HL-60 (cell line): ENCODE results near the gene GNGT2.

Experiments used
- DNase-seq, 2 experiments: peaks; one replicate each; pipeline ENCODE4 v3.0.0-alpha.2; 2010 to 2020; ENCODE audit warnings: low read depth in 1 of 2, low spot score in 1 of 2
- H3K27ac ChIP-seq: fragments of 250-450 bp; sonication (Bioruptor Pico); replicated peaks from 2 replicates; pipeline ENCODE4 v1.5.1; 2020; ENCODE audit warnings: mild to moderate bottlenecking, moderate library complexity
- H3K27me3 ChIP-seq: fragments of 250-450 bp; sonication (Bioruptor Pico); 2 replicates; pipeline ENCODE4 v1.5.1; 2021; ENCODE audit warnings: mild to moderate bottlenecking, moderate library complexity; ENCODE audit not compliant: insufficient read depth, poor library complexity, severe bottlenecking
- H3K4me3 ChIP-seq: replicated peaks from 2 replicates; pipeline ENCODE4 v1.5.1; 2011; ENCODE audit warnings: mild to moderate bottlenecking, control low read depth, low read length; ENCODE audit not compliant: insufficient read depth
- GABPA ChIP-seq: IDR thresholded peaks from 2 replicates; pipeline ENCODE4 v1.6.1; 2012; ENCODE audit warnings: low read depth
- POLR2AphosphoS5 ChIP-seq: IDR thresholded peaks from 2 replicates; pipeline ENCODE4 v1.6.1; 2012; ENCODE audit warnings: low read depth
- SPI1 ChIP-seq: IDR thresholded peaks from 2 replicates; pipeline ENCODE4 v1.6.1; 2012; ENCODE audit warnings: low read depth, mild to moderate bottlenecking, borderline replicate concordance
- TF ChIP-seq, protein P1 (sequence below): IDR thresholded peaks from one replicate; pipeline ENCODE4 v1.5.1; 2011; ENCODE audit warnings: low read length, control low read depth, inconsistent platforms; ENCODE audit not compliant: insufficient read depth
- TF ChIP-seq, protein P2 (sequence below): IDR thresholded peaks from 2 replicates; pipeline ENCODE4 v1.6.1; 2012; ENCODE audit warnings: low read depth; ENCODE audit not compliant: insufficient replicate concordance

GNGT2 gene

DNA sequence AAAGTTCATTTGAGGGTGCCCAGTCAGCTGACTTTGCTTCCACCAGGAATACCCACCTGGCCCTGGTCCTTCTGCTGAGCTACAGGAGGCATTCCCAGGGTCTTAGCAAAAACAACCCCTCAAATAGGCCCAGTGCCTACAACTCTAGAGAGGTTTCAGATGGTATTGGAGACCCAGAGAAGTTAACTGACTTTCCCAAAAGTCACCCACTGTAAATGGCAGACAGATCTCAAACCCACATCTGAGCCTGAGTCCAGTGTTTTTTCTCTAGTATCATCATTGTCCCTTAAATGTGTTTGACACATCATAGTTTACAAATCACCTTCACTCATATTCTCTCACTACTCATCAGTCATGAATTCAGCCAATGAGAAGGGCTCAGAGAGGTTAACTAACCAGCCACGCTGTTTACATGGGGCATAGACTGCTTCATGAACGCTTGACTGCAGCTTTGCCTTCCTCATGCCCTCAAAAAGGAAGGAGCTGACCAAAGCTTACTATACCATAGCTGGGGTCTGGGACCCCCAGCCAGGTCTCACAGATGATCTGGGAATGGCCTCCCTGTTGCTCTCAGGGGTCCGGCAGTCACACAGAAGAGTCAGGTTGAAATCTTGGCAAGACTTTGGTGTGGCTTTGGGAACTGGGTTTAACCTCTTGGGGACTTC, 16.5 kb upstream of the GNGT2 start:
- peaks cover 43% of the 10 kb centered on the region for H3K27me3 ChIP-seq
- TF ChIP-seq POLR2AphosphoS5 (no peak), SPI1 (no peak), GABPA (no peak)
- TF ChIP-seq, protein P1, sequence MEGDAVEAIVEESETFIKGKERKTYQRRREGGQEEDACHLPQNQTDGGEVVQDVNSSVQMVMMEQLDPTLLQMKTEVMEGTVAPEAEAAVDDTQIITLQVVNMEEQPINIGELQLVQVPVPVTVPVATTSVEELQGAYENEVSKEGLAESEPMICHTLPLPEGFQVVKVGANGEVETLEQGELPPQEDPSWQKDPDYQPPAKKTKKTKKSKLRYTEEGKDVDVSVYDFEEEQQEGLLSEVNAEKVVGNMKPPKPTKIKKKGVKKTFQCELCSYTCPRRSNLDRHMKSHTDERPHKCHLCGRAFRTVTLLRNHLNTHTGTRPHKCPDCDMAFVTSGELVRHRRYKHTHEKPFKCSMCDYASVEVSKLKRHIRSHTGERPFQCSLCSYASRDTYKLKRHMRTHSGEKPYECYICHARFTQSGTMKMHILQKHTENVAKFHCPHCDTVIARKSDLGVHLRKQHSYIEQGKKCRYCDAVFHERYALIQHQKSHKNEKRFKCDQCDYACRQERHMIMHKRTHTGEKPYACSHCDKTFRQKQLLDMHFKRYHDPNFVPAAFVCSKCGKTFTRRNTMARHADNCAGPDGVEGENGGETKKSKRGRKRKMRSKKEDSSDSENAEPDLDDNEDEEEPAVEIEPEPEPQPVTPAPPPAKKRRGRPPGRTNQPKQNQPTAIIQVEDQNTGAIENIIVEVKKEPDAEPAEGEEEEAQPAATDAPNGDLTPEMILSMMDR = no peak
- TF ChIP-seq, protein P2, sequence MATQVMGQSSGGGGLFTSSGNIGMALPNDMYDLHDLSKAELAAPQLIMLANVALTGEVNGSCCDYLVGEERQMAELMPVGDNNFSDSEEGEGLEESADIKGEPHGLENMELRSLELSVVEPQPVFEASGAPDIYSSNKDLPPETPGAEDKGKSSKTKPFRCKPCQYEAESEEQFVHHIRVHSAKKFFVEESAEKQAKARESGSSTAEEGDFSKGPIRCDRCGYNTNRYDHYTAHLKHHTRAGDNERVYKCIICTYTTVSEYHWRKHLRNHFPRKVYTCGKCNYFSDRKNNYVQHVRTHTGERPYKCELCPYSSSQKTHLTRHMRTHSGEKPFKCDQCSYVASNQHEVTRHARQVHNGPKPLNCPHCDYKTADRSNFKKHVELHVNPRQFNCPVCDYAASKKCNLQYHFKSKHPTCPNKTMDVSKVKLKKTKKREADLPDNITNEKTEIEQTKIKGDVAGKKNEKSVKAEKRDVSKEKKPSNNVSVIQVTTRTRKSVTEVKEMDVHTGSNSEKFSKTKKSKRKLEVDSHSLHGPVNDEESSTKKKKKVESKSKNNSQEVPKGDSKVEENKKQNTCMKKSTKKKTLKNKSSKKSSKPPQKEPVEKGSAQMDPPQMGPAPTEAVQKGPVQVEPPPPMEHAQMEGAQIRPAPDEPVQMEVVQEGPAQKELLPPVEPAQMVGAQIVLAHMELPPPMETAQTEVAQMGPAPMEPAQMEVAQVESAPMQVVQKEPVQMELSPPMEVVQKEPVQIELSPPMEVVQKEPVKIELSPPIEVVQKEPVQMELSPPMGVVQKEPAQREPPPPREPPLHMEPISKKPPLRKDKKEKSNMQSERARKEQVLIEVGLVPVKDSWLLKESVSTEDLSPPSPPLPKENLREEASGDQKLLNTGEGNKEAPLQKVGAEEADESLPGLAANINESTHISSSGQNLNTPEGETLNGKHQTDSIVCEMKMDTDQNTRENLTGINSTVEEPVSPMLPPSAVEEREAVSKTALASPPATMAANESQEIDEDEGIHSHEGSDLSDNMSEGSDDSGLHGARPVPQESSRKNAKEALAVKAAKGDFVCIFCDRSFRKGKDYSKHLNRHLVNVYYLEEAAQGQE = no peak
- H3K4me3 ChIP-seq = no peak overlapping the region
- no peak overlapping the region for H3K27ac ChIP-seq
- DNase-seq = no peak

DNA sequence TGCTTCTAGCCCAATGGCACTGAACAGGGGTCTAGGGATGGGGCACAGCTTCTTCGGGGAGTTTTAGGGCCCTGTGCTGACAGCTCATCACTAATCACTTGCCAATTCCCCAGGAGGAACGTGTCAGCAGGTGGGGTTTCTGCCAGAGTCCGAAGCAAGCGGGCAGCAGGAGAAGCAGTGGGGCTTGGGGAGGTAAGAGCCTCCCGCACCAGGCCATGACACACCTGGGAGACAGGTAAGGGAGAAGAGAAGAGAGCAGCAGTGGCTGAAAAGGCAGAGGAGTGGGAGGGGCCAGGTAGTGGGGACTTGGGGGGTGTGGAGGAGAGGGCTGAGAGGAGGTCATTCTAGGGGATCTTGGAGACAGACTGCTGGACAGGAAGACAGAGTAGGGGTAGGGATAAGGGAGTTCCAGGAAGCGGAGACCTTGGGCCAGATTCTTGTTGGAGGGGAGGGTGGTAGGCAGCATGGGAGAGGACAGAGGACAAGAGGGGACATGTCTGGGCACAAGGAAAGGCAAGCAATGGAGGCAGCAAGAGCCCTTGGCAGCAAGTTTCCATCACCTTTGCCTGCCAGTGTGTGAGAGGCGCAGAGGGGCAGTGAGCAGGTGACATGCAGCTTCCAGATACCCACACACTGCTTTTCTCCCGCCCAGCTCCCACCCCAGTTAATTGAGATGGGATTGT, 15.3 kb upstream of the GNGT2 start:
- Histone ChIP-seq H3K27me3 (peaks cover 36% of the 10 kb centered on the region), H3K4me3 (no peak overlapping the region), H3K27ac (no peak overlapping the region)
- no peak for DNase-seq
- TF ChIP-seq SPI1 (no peak), GABPA (no peak), POLR2AphosphoS5 (no peak)

- Histone ChIP-seq H3K27ac (no peak overlapping the region), H3K27me3 (peaks cover 30% of the 10 kb centered on the region), H3K4me3 (no peak overlapping the region)
- no peak for DNase-seq
- TF ChIP-seq, protein P1 = no peak
- TF ChIP-seq, protein P2 = no peak
- TF ChIP-seq GABPA = no peak
- no peak for TF ChIP-seq POLR2AphosphoS5
- no peak for TF ChIP-seq SPI1
These were observed 14.6 kb upstream of the GNGT2 start for GRCh38 chr17:49224997-49225337.

DNA sequence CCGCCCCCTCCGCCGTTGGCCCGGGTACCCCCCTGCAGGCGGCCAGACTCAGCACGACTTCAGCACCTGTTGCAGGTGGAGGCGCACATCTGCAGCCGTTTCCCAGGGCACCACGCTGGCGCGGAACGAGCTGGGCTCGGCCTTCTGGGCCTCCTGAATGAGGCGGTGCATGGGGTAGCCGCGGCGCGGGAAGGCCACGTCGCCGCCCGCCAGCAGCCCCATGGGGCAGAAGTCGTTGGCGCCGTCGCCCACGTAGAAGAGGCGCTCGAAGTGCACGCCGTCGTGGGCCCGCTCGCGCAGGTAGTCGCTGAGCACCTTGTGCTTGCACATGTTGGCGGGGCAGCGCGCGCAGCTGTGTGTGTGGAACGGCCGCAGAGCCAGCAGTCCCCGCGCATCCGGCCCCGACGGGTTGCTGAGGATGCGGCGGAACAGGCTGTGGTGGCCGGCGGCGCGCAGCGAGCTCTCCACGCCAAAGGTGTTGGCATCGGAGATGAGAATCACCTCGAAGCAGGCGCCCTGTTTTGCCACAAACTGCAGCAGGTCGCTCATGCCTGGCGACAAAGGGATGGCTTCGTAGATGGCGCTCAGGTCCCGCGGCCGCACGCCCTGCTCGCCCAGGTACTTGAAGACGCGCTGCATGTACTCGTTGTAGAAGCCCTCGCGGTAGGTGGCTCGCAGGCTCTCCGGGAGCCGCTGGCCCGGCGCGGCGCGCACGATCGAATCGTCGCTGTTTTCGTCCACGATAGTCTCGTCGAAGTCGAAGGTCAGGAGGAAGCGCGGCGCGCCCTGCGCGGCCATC, 14.0 kb upstream of the GNGT2 start:
- Histone ChIP-seq H3K4me3 (no peak overlapping the region), H3K27ac (no peak overlapping the region), H3K27me3 (peaks cover 25% of the 10 kb centered on the region)
- TF ChIP-seq GABPA = no peak
- no peak for TF ChIP-seq SPI1
- TF ChIP-seq POLR2AphosphoS5 = 0 out of 2 replicates have a peak, but pooled peaks have one; percentile 3
- no peak for DNase-seq
